ENCODE data around the gene PPP1R13B.
"Not testable (repeated sequence)": the region's sequence is repeated elsewhere in the genome, so short reads cannot be mapped to it uniquely, and the experiment has no call there.

The PPP1R13B gene

DNA sequence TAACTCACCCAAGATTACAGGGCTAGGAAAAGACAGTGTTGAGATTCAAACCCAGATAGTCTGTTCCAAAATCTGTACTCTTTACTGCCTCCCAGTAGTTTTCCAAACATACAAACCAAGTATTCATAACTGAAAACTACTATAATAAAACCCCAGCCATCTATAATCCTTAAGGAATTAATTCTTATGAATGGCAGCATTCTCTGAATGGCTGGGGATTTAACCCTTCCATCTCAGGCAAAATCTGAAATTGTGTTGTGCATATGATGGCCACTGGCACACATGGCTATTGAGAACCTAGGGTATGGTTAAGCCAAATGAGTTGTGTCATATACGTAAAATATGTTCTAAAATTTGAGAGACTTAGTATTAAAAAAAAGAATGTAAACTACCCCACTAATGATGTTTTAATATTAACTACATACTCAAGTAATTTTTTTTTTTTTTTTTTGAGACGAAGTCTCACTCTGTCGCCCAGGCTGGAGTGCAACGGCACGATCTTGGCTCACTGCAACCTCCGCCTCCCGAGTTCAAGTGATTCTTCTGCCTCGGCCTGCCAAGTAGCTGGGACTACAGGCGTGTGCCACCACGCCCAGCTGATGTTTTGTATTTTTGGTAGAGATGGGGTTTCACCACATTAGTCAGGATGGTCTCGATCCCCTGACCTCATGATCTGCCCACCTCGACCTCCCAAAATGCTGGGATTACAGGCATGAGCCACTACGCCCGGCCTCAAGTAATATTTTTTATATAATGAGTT is 16.7 kb downstream of the PPP1R13B start:
- no peak for DNase-seq

DNA sequence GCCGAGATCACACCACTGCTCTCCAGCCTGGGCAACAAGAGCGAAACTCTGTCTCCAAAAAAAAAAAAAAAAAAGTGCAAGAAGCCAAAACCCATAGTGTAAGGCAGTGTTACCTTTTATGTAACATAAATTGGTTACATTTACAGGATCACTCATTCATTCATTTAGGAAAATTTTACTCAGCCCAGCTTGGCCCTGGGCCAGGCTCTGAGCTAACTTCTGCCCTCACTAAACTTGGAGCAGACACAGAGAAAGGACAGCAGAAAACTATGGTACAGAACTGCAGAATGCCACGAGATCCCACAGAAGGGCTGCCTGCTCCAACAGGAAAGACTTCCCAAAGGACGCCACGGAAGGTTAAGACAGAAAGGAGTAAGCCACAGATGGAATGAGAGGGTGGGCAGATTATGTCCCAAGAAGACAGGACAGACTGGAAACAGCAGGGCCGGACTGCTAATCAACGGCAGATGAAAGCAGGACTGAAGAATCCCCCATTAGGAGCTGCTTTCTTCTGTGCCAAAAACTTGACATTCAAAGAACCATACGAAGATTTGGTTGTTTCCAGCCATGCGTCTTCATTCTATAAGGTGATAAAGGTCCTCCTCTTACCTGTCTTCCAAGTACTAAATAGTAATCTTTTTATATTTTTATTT is 18.9 kb downstream of the PPP1R13B start:
- no peak for DNase-seq

DNA sequence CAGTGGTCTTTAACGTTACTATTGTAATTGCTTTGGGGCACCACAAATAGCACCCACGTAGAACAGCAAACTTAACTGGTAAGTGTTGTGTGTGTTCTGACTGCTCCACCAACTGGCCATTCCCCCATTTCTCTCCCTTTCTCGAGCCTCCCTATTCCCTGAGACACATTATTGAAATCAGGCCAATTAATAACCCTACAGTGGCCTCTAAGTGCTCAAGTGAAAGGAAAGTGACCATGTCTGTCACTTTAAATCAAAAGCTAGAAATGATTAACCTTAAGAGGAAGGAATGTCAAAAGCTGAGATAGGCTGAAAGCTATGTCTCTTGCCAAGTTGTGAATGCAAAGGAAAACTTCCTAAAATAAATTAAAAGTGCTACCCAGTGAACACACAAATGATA is 22.3 kb downstream of the PPP1R13B start:
- DNase-seq = no peak

DNA sequence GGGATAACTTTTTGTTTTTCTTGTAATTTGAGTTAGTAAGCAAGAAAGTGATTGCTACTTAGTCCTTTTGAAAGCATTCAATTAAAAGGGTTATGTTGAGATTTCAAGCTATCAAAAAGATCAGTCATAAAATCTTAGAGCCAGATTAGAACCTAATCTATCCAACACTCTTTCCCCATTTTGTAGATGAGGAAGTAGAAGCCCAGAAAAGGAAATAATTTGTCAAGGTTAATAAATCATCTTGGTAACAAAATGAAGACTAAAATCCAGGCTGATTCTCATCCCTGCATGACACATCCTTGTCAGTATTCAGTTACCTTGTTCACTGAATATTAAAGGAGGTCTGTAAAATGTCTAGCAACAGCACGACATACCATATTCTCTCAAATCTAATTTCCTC is 26.5 kb downstream of the PPP1R13B start:
- no peak for DNase-seq

DNA sequence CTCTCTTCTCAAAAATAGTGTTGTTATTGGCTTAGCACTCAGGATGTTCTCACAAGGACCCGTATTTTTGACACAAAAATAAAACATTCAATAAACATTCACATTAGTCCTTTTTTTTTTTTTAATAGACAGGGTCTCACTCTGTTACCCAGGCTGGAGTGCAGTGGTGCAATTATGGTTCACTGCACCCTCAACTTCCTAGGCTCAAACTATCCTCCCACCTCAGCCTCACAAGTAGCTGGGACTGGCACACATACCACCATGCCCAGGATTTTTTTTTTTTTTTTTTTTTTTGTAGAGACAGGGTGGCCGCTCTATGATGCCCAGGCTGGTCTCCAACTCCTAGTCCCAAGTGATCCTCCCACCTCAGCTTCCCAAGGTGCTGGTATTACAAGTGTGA is 27.0 kb downstream of the PPP1R13B start:
- DNase-seq = no peak

DNA sequence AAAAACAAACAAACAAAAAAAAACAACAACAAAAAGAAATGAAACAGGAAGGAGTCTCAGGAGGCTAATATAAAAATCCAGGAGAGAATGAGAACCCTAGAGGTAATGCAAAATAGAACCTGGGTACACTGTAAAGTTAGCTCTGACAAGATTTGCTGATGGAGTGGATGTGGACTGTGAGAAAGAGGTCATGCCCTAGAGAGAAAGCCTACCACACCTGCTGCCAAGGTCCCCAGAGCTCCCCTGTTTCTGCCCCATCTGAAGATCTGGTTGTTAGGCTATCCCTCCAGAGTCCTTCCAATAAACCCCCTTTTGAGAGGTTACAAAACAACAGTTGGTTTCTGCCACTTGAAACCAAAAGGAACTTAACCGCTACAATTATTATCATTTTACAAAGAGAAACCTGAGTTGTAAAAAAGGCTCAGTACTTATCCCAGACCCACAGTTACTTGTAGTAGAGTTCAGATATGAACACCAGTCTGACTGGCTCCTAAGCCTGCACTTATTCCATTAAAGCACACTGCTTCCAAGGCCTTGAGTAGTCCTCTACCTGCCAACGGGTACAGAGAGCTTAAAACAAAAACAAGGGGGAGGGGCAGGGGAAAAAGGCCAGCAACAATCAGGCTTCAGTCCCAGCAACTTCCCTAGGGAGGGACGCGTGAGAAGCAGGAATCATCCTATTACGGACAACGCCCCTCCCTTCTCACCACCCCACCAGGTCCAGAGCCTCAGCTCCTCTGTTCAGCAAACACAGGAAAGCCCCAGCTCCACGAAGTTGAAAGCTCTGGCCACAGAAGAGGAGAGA is 27.7 kb downstream of the PPP1R13B start:
- peak; percentile 50 for DNase-seq

DNA sequence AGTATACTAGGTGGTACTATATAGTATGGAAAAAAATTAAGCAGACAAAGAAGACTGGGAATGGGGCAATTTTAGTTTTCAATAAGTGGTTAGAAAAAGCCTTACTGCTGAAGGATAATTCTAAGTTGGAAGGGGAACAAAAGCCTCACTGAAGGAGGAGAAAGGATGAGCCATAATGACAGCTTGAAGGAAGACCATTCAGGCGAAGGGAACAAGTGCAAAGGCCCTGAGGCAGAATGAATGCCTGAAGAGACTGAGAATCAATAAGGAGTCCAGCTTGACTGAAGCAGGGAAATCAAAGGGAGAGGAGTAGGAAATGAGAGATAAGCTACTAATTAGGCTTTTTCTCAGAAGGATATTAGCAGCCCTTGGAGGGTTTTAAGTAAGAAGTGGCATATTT is 28.5 kb downstream of the PPP1R13B start:
- no peak for DNase-seq

DNA sequence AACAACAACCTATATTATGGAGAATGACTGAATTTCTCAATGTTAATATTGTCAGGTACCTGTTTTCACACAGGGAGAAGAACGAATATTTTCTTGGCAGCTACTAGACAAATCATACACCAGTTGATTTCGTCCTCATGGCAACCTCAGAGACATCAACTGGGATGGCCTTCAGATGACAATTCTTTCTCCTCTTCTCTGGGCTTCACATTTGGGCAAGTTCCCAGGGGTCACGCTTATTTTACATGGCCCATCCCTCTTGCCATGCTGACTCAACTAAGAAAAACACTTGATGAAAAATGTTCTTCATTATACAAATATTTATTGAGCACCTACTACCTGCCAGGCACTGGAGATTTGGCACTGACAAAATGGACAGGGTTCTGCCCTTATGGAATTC is 29.0 kb downstream of the PPP1R13B start:
- DNase-seq = no peak

DNA sequence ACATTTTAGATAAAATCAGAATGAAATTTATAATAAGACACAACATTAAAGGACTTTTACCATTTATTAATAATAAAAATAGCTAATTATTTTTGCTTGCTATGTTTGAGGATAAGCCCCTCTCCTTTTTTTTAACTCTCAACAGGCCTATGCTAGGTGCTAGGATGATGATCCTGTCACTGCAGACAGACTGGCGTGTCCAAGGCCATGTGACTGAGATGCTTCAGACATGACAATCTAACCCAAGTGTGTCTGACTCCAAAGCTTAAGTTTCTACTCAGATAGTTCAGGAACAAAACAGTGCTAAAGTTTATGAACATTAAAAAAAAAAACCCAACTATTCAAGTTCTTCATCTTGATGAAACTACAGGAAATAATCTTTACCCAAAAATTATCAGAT is 29.8 kb downstream of the PPP1R13B start:
- no peak for DNase-seq

DNA sequence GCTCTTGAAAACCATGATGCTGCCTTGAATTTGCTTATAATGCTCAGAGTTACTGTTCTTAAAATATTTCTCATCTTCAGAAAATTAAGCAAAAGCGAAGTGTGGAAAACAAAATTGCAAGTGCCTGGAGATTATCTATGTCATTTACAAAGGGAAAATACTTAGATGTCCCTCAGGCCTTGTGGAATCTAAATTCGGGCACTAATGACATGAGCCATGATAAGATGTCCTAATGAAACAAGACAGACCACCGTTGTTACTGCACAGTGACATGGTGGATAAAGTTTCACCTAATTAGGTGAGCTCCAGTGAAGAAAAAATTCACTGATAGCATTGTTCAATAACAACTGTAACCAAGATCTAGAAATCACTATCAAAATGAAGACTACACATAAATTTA is 30.4 kb downstream of the PPP1R13B start:
- DNase-seq = no peak

DNA sequence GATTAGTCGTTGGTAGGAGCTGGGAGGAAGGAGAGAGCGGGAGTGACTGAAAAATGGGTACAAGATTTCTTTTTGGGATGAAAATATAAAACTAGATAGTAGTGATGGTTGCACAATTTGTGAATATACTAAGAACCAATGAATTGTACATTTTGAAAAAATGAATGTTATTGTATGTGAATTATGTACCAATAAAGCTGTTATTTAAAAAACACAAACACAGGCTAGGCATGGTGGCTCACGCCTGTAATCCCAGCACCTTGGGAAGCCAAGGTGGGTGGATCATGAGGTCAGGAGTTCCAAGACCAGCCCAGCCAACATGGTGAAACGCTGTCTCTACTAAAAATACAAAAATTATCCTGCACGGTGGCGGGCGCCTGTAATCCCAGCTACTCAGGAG is 32.1 kb downstream of the PPP1R13B start:
- no peak for DNase-seq

DNA sequence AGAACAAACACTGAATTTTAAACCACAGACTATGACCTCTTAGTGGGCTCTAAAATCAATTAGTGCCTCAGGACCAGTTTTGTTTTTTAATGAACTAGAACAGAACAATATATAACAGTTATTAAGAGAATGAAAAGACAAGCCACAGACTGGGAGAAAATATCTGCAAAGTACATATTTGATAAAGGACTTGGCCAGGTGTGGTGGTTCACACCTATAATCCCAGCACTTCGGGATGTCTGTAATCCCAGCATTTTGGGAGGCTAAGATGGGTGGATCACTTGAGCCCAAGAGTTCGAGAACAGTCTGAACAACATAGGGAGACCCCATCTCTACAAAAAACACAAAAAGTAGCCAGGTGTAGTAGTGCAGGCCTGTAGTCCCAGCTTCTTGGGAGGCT is 36.2 kb downstream of the PPP1R13B start:
- no peak for DNase-seq

DNA sequence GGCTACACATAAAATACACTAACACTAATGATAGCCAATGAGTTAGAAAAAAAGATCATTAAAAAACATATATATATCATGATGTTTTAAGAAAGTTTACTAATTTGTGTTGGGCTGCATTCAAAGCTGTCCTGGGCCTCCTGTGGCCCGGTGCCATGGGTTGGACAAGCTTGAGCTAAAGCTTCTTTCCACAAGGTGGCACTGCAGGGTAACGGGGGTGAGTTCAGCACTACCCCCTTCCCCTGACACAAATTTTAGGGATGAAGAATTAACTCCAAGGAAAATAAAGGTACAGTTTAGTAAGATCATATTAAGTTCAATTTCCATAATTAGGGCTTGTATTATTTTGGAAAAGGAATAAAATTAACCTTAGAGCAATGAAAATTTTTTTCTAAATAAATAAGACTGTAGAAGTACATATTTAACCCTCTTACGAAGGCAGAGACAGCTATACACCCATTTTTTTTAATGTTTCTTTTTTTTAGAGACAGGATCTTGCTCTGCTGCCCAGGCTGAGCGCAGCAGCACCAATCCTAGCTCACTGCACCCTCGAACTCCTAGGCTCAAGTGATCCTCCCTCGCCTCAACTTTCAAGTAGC is 38.9 kb downstream of the PPP1R13B start:
- peak; percentile 78 for DNase-seq

DNA sequence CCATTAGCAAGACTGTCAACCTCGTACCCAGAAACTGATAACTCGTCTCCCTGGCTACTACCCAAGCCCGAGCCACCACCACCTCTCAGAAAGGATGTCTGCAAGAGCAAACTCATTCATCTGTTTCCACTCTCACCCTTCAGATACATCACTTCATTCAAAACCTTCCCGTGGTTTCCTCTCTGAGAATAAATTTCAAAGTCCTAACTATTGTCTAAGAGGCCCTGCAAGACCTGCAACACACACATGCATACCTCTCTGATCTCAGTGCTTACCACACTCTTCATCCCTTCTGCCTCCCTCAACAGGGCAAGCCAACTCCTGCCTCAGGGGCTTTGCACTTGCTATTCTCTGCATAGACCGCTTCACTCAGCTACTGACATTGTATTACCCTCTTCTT is 40.6 kb downstream of the PPP1R13B start:
- no peak for DNase-seq

DNA sequence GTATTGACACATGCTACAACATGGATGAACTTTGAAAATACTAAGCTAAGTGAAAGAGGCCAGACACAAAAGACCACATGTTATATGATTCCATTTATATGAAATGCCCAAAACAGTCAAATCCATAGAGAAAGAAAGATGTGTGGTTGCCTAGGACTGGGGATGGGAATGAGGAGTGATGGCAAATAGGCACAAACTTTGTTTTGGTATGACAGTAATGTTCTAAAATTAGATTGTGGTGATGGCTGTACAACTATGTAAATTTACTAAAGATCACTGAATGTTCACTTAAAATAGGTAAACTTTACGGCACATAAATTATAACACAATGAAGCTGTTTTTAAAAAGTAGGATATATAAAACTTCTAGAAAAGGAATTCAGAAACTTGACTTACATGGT is 41.7 kb downstream of the PPP1R13B start:
- no peak for DNase-seq

DNA sequence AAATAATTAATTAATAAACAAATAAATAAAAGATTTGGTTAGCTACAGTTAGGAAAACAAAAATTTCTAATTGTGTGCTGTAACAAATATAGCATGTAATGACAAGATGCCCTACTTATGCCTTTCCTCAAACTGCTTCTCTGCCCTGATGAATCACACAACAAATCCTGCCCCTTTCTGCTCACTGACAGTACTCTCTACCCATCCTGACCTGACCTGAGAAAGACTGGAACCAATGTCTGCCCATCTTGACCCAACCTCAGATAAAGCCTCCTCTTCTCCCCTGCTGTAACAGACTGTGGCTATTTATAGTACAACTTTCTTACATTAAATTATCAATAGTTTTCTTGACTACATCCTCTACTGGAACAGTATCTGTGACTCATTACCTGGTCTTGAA is 43.7 kb downstream of the PPP1R13B start:
- DNase-seq = no peak

DNA sequence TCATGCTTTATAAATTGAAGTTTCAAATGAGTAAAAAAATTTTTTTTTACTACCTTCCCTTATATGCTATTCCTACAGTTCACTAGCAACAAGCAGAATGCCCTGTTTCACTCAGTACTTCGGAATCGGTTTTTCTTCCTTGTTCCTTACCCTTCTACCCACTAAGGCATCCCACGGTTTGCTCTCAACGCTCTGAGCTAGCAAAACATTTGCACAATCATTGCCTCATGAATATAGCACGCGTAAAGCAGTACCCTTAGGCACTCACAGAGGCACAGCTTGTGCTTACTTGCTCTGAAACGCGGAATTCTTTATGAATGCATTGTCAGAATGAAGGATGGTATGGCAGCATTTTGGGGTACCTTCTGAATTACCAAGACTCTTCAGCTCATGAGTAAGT is 45.0 kb downstream of the PPP1R13B start:
- no peak for DNase-seq

DNA sequence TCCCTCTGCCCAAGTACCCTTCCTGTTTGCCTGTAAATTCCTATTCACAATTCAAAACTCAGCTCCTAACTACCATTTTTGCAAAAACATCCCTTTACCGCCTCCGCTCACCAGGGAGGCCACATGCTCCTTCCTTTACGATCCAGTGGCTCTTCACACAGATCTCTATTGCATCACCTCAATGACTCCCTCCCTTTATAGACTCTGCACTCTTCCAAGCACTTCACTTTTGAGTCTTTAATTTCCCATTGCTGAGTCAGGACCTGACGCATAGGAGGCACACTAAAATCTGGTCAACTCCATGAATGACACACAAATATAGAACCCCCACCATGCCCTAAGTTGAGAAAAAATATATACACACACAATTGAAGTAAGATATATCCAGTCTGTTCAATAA is 45.9 kb downstream of the PPP1R13B start:
- no peak for DNase-seq

DNA sequence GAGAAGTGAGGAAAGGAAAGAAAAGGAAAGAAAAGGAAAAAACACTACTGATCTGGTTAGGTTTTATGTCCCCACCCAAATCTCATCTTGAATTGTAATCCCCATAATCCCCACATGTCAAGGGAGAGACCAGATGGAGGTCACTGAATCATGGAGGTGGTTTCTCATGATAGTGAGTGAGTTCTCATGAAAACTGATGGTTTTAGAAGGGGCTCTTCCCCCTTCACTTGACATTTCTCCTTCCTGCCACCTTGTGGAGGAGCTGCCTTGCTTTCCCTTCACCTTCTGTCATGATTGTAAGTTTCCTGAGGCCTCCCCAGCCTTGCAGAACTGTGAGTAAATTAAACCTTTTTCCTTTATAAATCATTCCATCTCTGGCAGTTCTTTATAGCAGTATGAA is 54.2 kb downstream of the PPP1R13B start:
- DNase-seq = not testable (repeated sequence)

DNA sequence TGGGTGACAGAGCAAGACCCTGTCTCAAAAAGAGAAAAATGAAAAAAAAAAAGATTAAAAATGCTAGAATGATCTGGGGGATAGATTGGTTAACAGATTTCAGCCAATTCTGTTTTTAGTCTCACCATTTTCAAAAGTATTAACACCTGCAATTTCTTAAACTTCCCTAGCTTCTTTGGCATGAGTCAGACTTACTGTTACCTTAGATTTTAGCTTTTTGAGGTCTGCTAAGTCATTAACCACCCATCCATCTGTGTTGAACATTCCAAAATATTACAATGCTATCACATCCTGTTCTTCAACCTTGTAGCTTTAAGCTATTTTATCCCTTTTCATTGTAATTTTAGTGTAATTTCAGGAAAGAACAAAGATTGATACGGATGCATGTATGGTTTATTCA is 59.3 kb downstream of the PPP1R13B start:
- no peak for DNase-seq

DNA sequence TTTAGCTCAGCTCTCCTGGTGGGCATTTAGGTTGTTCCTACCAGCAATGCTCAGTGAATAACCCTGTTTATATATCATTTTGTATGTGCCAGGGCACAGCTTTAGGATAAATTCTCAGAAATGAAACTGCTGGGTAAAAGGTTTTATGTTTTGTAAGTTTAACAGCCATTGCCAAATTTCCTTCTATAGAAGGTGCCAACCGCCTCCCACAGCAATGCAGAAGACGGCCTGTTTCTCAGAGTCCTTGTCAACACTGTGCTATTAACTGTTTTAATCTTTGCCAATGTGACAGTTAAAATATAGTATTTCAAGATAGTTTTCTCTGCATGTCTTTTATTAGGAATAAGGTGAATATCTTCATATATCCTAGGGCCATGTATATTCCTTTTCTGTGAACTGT is 65.0 kb downstream of the PPP1R13B start:
- no peak for DNase-seq

DNA sequence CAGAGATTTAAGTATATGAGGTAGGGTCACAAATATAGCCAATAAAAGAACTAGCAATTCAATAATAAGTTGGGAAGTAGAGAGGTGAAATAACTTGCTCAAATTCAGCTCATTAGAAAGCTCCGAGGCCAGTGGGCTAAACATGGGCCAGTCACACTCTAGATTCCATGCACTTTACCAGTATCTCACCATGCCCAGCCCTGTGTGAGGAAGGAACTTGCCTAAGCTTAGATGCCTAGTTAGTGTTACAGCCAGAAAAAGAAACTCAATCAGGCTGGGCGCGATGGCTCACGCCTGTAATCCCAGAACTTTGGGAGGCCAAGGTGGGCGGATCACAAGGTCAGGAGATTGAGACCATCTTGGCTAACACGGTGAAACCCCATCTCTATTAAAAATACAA is 71.1 kb downstream of the PPP1R13B start:
- DNase-seq = not testable (repeated sequence)

DNA sequence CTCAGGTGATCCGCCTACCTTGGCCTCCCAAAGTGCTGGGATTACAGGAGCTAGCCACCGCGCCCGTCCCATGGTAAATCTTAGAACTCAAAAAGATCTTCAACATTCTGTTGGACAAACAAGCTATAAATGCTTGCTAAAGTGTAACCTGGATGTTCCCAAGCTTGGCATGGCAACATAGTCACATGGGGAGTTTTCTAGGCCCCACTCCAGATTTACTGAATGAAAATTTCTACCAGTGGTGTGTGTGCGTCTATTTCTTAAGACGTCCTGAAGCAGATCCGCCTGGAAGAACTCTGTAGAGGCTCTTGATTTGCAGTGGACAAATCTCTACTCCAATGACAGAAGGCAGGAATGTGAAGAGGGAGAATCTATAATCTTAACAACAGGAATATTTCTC is 71.9 kb downstream of the PPP1R13B start:
- no peak for DNase-seq

DNA sequence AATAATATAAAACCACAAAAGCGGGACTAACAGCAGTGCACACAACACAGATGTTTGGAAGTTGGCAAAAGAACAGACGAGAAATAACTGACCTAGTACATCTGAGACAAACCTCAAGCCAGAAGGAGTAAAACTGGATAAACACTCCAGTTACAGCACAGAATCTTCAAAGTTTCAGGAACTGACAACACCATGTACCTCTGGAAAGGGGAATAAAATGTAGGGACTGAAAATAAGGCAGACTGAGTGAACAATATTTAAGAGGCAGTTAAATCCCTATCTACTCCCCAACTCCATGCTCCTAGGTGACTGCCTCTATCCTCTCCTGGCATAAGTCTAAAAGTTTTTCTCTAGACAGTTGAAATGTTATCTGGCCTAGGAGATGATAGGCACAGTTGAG is 73.9 kb downstream of the PPP1R13B start:
- no peak for DNase-seq

Data from right forelimb (tissue), 1 donor.